Fibroblast of lung (primary cell): ENCODE results near the gene PTPN7. TPM values are rescaled to one million over a fixed set of nuclear protein-coding genes. Genes with fewer than 3 reads are reported as not detected.

Experiments used
- DNase-seq, 2 donors: peaks; one replicate each; pipeline versions ENCODE4 v3.0.0 to v3.0.0-alpha.2; 2010; ENCODE audit warnings: low read depth in 2 of 2
- H2AFZ ChIP-seq: 2 replicates; pipeline ENCODE4 v1.5.1; 2012; ENCODE audit warnings: low read length, control low read depth, inconsistent platforms
- H3K27ac ChIP-seq: 2 replicates; pipeline ENCODE4 v1.5.1; 2011; ENCODE audit warnings: low read length, control low read depth; ENCODE audit not compliant: insufficient read depth
- H3K27me3 ChIP-seq: 2 replicates; pipeline ENCODE4 v1.5.1; 2011; ENCODE audit warnings: mild to moderate bottlenecking, low read length; ENCODE audit not compliant: control insufficient read depth, insufficient read depth
- H3K36me3 ChIP-seq: 2 replicates; pipeline ENCODE4 v1.5.1; 2011; ENCODE audit warnings: low read length; ENCODE audit not compliant: control insufficient read depth, insufficient read depth
- H3K4me1 ChIP-seq: 2 replicates; pipeline ENCODE4 v1.5.1; 2011; ENCODE audit warnings: low read length; ENCODE audit not compliant: control insufficient read depth, insufficient read depth; ENCODE audit errors: extremely low read depth
- H3K4me2 ChIP-seq: 2 replicates; pipeline ENCODE4 v1.5.1; 2011; ENCODE audit warnings: low read length, control low read depth; ENCODE audit not compliant: insufficient read depth; ENCODE audit errors: extremely low read depth
- H3K4me3 ChIP-seq, 4 experiments: fragments of 200-600 bp in 1 of 4; sonication (generic) in 1 of 4; replicated peaks in 1 of 4; 2 replicates each; pipeline ENCODE4 v1.5.1; 2011 to 2016; ENCODE audit warnings: low read length in 4 of 4, low read depth in 3 of 4, mild to moderate bottlenecking in 3 of 4, control low read depth in 2 of 4, inconsistent platforms in 1 of 4, mixed read lengths in 1 of 4; ENCODE audit not compliant: insufficient read depth in 1 of 4; ENCODE audit errors: control extremely low read depth in 1 of 4
- H3K79me2 ChIP-seq: 2 replicates; pipeline ENCODE4 v1.5.1; 2012; ENCODE audit warnings: mild to moderate bottlenecking, low read length, inconsistent platforms; ENCODE audit not compliant: control insufficient read depth, insufficient read depth
- H3K9ac ChIP-seq: 2 replicates; pipeline ENCODE4 v1.5.1; 2011; ENCODE audit warnings: mild to moderate bottlenecking, low read length, control low read depth; ENCODE audit not compliant: insufficient read depth
- H3K9me3 ChIP-seq: 2 replicates; pipeline ENCODE4 v1.5.1; 2012; ENCODE audit warnings: low read depth, low read length; ENCODE audit not compliant: control insufficient read depth, insufficient read depth
- H4K20me1 ChIP-seq: 2 replicates; pipeline ENCODE4 v1.5.1; 2011; ENCODE audit warnings: low read length; ENCODE audit not compliant: control insufficient read depth, insufficient read depth; ENCODE audit errors: extremely low read depth
- EZH2 ChIP-seq: IDR thresholded peaks from 2 replicates; pipeline ENCODE4 v1.5.1; 2012; ENCODE audit warnings: low read length, control low read depth, mild to moderate bottlenecking; ENCODE audit errors: missing control alignments
- polyA plus RNA-seq, 2 donors: library from polyadenylated mRNA; depleted of rRNA in 1 of 2; stranded (reverse) in 1 of 2; unstranded in 1 of 2; fragments of >200 nt; gene quantifications; 2 replicates each; pipeline ENCODE4 v1.2.1, GENCODE V29; 2011 to 2012; ENCODE audit warnings: missing spikeins in 1 of 2
- total RNA-seq: library from RNA; depleted of rRNA; stranded (reverse); fragments of >200 nt; gene quantifications from 2 replicates; pipeline ENCODE4 v1.2.1, GENCODE V29; 2014
- TF ChIP-seq, protein P1 (sequence below), 2 donors: IDR thresholded peaks in 1 of 2; conservative IDR thresholded peaks in 1 of 2; 1 replicate in 1 of 2; 2 replicates in 1 of 2; pipeline ENCODE4 v1.5.1; 2011 to 2012; ENCODE audit warnings: low read length in 2 of 2, control low read depth in 1 of 2, inconsistent platforms in 1 of 2, low read depth in 1 of 2, mild to moderate bottlenecking in 1 of 2

The PTPN7 gene
- total and polyA plus RNA-seq, 2 donors (not counting 1 experiment from before 2014, with no cell fraction given), result not detected

DNA sequence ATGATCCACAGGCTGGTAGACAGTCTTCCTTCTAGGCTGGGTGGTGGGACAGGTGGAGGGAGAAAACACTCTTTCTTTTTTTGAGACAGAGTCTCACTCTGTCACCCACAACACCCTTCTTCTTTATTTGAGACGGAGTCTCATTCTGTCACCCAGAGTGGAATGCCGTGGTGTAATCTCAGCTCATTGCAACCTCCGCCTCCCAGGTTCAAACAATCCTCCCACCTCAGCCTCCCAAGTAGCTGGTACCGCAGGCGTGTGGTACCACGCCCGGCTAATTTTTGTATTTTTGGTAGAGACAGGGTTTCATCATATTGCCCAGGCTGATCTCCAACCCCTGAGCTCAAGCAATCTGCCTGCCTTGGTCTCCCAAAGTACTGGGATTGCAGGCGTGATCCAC is 34.8 kb downstream of the PTPN7 start:
- Histone ChIP-seq H3K36me3 (no peaks in the 10 kb centered on the region), H2AFZ (no peak overlapping the region), H3K27ac (no peak overlapping the region), H3K9ac (no peak overlapping the region), H3K9me3 (no peaks in the 10 kb centered on the region), H3K79me2 (no peaks in the 10 kb centered on the region), H3K4me3 (no peak overlapping the region), H4K20me1 (no peaks in the 10 kb centered on the region), H3K27me3 (peaks cover 19% of the 10 kb centered on the region), H3K4me2 (no peak overlapping the region), H3K4me1 (peaks cover 2% of the 10 kb centered on the region)
- DNase-seq, result no peak
- TF ChIP-seq, protein P1, sequence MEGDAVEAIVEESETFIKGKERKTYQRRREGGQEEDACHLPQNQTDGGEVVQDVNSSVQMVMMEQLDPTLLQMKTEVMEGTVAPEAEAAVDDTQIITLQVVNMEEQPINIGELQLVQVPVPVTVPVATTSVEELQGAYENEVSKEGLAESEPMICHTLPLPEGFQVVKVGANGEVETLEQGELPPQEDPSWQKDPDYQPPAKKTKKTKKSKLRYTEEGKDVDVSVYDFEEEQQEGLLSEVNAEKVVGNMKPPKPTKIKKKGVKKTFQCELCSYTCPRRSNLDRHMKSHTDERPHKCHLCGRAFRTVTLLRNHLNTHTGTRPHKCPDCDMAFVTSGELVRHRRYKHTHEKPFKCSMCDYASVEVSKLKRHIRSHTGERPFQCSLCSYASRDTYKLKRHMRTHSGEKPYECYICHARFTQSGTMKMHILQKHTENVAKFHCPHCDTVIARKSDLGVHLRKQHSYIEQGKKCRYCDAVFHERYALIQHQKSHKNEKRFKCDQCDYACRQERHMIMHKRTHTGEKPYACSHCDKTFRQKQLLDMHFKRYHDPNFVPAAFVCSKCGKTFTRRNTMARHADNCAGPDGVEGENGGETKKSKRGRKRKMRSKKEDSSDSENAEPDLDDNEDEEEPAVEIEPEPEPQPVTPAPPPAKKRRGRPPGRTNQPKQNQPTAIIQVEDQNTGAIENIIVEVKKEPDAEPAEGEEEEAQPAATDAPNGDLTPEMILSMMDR (conservative IDR thresholded peaks at IDR 0.05 in 1 of 2, IDR thresholded peaks at IDR 0.05 in 1 of 2; ENCODE audit: low read depth in 1 of 2, low read length in 2 of 2), result no peak
- no peak for TF ChIP-seq EZH2

DNA sequence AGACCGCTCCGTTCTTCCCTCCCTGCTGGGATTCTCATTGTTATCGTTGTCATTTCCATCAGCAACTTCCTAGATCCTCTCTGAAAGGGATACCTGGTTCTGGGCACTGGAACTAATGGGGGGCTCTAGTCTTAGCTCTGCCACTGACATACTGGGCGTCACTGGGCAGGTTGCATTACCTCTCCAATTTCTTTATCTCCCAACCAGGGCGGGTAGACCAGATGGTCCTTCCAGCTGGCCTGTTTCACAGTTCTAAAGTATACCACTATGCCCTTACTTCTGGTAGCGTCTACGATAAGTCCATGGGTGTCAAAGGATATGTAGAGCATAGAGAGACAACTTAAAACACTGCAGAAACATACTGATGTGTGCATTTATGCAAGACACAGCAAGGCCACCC is 36.3 kb downstream of the PTPN7 start:
- H4K20me1 ChIP-seq, result no peaks in the 10 kb centered on the region
- DNase-seq, result no peak
- H3K27ac ChIP-seq, result no peak overlapping the region
- H3K9me3 ChIP-seq, result no peaks in the 10 kb centered on the region
- no peak overlapping the region for H3K9ac ChIP-seq
- TF ChIP-seq EZH2, result no peak
- TF ChIP-seq, protein P1 (conservative IDR thresholded peaks at IDR 0.05 in 1 of 2, IDR thresholded peaks at IDR 0.05 in 1 of 2; ENCODE audit: low read depth in 1 of 2, low read length in 2 of 2), result no peak
- H3K4me2 ChIP-seq, result no peak overlapping the region
- H3K4me1 ChIP-seq, result peaks cover 2% of the 10 kb centered on the region
- peaks cover 19% of the 10 kb centered on the region for H3K27me3 ChIP-seq
- H2AFZ ChIP-seq, result no peak overlapping the region
- H3K4me3 ChIP-seq, result no peak overlapping the region
- no peaks in the 10 kb centered on the region for H3K36me3 ChIP-seq
- no peaks in the 10 kb centered on the region for H3K79me2 ChIP-seq

GRCh38 chr1:202123336-202123813 is 37.0 kb downstream of the PTPN7 start:
- H3K9ac ChIP-seq, result no peak overlapping the region
- no peak overlapping the region for H3K4me2 ChIP-seq
- H4K20me1 ChIP-seq, result no peaks in the 10 kb centered on the region
- H3K4me1 ChIP-seq, result peaks cover 2% of the 10 kb centered on the region
- TF ChIP-seq EZH2, result no peak
- TF ChIP-seq, protein P1 (conservative IDR thresholded peaks at IDR 0.05 in 1 of 2, IDR thresholded peaks at IDR 0.05 in 1 of 2; ENCODE audit: low read depth in 1 of 2, low read length in 2 of 2), result no peak
- no peaks in the 10 kb centered on the region for H3K9me3 ChIP-seq
- no peak for DNase-seq
- no peak overlapping the region for H2AFZ ChIP-seq
- H3K27ac ChIP-seq, result no peak overlapping the region
- H3K79me2 ChIP-seq, result no peaks in the 10 kb centered on the region
- no peaks in the 10 kb centered on the region for H3K36me3 ChIP-seq
- H3K4me3 ChIP-seq, result no peak overlapping the region
- H3K27me3 ChIP-seq, result peaks cover 19% of the 10 kb centered on the region
